ENCODE data around the gene APLP1.

- TF ChIP-seq POLR2AphosphoS5 (IDR thresholded peaks at IDR 0.05; ENCODE audit: borderline replicate concordance, low read depth, low read length), result no peak
- TF ChIP-seq FOXP2 (optimal IDR thresholded peaks at IDR 0.05; ENCODE audit: control extremely low read depth, extremely low read length, insufficient read depth), result no peak
- no peak for TF ChIP-seq EZH2 (IDR thresholded peaks at IDR 0.05)
Measured at GRCh38 chr19:35909684-35910035, 41.3 kb downstream of the APLP1 start.

All from SK-N-MC (cell line).